ENCODE measurements around the gene TPM2. TPM values are rescaled to one million over a fixed set of nuclear protein-coding genes. Genes with fewer than 3 reads are reported as not detected.

TPM2 gene
- total RNA-seq, result 5.7 and 12.2 TPM in 2 replicates

GRCh38 chr9:35689542-35690293 is at the start of gene TPM2:
Gene TPM2 (minus strand): TSS chr9:35689925. CDS start chr9:35689817, 108 bp downstream.

GRCh38 chr9:35732185-35732799 is 42.6 kb upstream of the TPM2 start, which contains the start of the genes CREB3 and TLN1:
Gene CREB3 (plus strand): TSS chr9:35732666. CDS start chr9:35732773, 107 bp downstream.
Gene TLN1 (minus strand): TSS chr9:35732195. CDS start chr9:35725694, 6,501 bp downstream.

GRCh38 chr9:35673132-35674024 is 16.3 kb downstream of the TPM2 start, which contains the start of gene CA9:
Gene CA9 (plus strand): TSS chr9:35673928. CDS start chr9:35673960, 32 bp downstream.

GRCh38 chr9:35664531-35665470 is 24.9 kb downstream of the TPM2 start, which contains the start of gene ARHGEF39:
Gene ARHGEF39 (minus strand): TSS chr9:35665195. CDS start chr9:35665169, 26 bp downstream.

GRCh38 chr9:35658137-35658967 is 31.4 kb downstream of the TPM2 start, which contains the start of gene CCDC107:
Gene CCDC107 (plus strand): TSS chr9:35658292. CDS start chr9:35658380, 88 bp downstream.

DNA sequence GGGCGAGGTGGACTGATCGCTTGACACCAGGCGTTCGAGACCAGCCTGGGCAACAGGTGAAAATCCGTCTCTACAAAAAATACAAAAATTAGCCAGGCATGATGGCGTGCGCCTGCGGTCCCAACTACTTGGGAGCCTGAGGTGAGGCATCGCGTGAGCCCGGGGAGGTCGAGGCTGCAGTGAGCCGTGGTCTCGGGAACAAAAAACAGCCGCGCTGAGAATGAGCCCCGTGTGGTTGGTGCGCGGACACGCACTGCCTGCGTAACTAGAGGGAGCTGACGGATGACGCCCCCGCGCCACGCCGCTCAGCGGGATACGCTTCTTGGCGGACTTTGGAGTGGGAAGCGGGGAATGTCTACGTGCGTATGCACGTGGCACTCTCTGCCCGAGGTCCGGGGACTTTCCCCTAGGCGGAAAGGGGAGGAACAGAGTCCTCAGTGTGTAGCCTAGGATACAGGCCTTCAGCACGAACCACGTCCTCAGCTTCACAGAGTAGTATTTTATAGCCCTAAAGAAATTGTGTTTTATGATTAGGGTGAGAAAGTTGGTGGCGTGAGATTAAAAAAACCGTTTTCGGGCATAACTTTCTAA is 32.1 kb downstream of the TPM2 start, which contains the start of gene RMRP:
Gene RMRP (minus strand): TSS at position 474 of the 591 bp plus-strand sequence.

DNA sequence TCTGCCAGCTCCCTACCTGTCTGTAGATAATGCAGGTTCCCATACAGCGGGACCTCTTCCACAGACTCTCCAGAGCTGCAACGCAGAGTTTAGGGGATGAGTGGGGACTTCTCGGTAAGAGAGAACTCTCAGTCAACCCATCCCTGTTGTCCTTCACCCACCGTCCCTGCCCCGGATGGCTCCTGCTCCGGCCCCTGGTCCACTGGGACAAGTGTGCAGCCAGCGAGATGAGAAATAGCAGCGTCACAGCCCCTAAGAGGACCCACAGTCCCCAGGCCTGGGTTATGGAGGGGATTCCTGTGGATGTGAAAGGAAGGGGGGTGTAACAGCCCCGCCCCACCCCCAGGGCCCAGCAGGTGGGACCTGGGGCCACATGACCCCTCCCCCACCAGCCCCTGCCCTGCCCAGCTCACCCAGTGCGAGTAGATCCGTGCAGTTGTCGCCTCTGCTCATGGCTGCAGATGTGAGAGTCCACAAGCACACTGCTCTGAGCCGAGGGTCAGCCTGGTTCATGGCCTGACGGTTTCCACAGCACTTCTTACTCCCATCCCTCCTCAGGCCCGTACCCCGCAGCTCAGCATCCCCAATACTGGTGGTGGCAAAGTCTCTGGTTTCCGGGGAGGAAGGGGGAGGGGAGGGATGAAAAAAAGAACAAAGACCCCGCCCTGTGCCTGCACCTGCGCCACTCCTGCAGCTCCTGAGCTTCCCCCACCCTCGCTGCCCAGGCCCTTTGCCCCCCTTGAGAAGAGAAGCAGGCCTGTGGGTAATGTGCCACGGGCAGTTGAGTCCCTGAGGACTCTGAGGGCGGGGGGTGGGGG is 39.2 kb downstream of the TPM2 start, which contains the start of gene SIT1:
Gene SIT1 (minus strand): TSS at position 591 of the 818 bp plus-strand sequence. CDS start 78 bp downstream, at position 513.

Other genes starting within 250 kb of the TPM2 start
- gene RUSC2, start 199.8 kb downstream of the TPM2 start, total RNA-seq, result 5.2 and 10.1 TPM in 2 replicates
- gene TESK1, start 84.7 kb downstream of the TPM2 start, total RNA-seq, result 4.6 and 5.7 TPM in 2 replicates
- 0.09 and 0.11 TPM in 2 replicates for gene CD72, start 71.5 kb downstream of the TPM2 start, total RNA-seq
- not detected in 2 replicates for gene SIT1, start 39.0 kb downstream of the TPM2 start, total RNA-seq
- gene RMRP, start 31.9 kb downstream of the TPM2 start, total RNA-seq, result 120,014 and 177,404 TPM in 2 replicates
- 11.4 and 15.2 TPM in 2 replicates for gene CCDC107, start 31.6 kb downstream of the TPM2 start, total RNA-seq
- 0.17 and 0.33 TPM in 2 replicates for gene ARHGEF39, start 24.7 kb downstream of the TPM2 start, total RNA-seq
- 0.09 TPM in 1 of 2 replicates, not detected in the other for gene CA9, start 16.0 kb downstream of the TPM2 start, total RNA-seq
- 252 and 274 TPM in 2 replicates for gene TLN1, start 42.3 kb upstream of the TPM2 start, total RNA-seq
- 33.7 and 42.5 TPM in 2 replicates for gene CREB3, start 42.7 kb upstream of the TPM2 start, total RNA-seq
- gene GBA2, start 59.3 kb upstream of the TPM2 start, total RNA-seq, result 41.3 and 66.4 TPM in 2 replicates
- 9.5 and 13.0 TPM in 2 replicates for gene RGP1, start 59.4 kb upstream of the TPM2 start, total RNA-seq
- 39.4 and 57.2 TPM in 2 replicates for gene MSMP, start 64.4 kb upstream of the TPM2 start, total RNA-seq
- gene NPR2, start 101.7 kb upstream of the TPM2 start, total RNA-seq, result 0.43 and 0.98 TPM in 2 replicates
- gene SPAG8, start 122.3 kb upstream of the TPM2 start, total RNA-seq, result not detected in 2 replicates
- gene HINT2, start 125.1 kb upstream of the TPM2 start, total RNA-seq, result 4.6 and 5.7 TPM in 2 replicates
- gene FAM221B, start 138.8 kb upstream of the TPM2 start, total RNA-seq, result not detected in 2 replicates
- 0.11 and 0.17 TPM in 2 replicates for gene TMEM8B, start 139.3 kb upstream of the TPM2 start, total RNA-seq
- gene OR13J1, start 180.5 kb upstream of the TPM2 start, total RNA-seq, result not detected in 2 replicates
- 0.43 and 0.98 TPM in 2 replicates for gene HRCT1, start 216.3 kb upstream of the TPM2 start, total RNA-seq
- 1.0 and 1.4 TPM in 2 replicates for gene SPAAR, start 219.6 kb upstream of the TPM2 start, total RNA-seq